Nephron progenitor cell (in vitro differentiated cells): ENCODE results near the gene GEN1.
A peak's percentile ranks its signal among the peaks of the same experiment; 100 is the strongest.

Source experiments
- DNase-seq: peaks from one replicate; pipeline ENCODE4 v3.0.0; 2021
- H3K27ac Mint-ChIP-seq: 2 replicates; pipeline ENCODE4 v1.8.0; 2021; ENCODE audit warnings: mild to moderate bottlenecking, moderate library complexity, mixed read lengths
- H3K27me3 Mint-ChIP-seq: 2 replicates; pipeline ENCODE4 v1.8.0; 2021; ENCODE audit warnings: mild to moderate bottlenecking, low read depth, mixed read lengths; ENCODE audit not compliant: poor library complexity
- H3K36me3 Mint-ChIP-seq: 2 replicates; pipeline ENCODE4 v1.8.0; 2021; ENCODE audit warnings: low read depth, mixed read lengths
- H3K4me1 Mint-ChIP-seq: 2 replicates; pipeline ENCODE4 v1.8.0; 2021; ENCODE audit warnings: mixed read lengths
- H3K4me3 Mint-ChIP-seq: 2 replicates; pipeline ENCODE4 v1.8.0; 2021; ENCODE audit warnings: mild to moderate bottlenecking, moderate library complexity, mixed read lengths
- H3K9me3 Mint-ChIP-seq: 2 replicates; pipeline ENCODE4 v1.8.0; 2021; ENCODE audit warnings: mild to moderate bottlenecking, moderate library complexity, mixed read lengths
- CTCF ChIP-seq: fragments of 200-600 bp; sonication (generic); IDR thresholded peaks from 2 replicates; pipeline ENCODE4 v1.5.0; 2021; ENCODE audit warnings: antibody characterized with exemption

Gene GEN1

GRCh38 chr2:17713291-17713690 lies 40.6 kb upstream of the GEN1 start:
- Mint-ChIP-seq H3K36me3 (peaks cover 46% of the 10 kb centered on the region), H3K4me3 (no peak overlapping the region), H3K9me3 (no peaks in the 10 kb centered on the region), H3K27ac (no peak overlapping the region), H3K27me3 (no peaks in the 10 kb centered on the region), H3K4me1 (no peaks in the 10 kb centered on the region)
- no peak for DNase-seq
- no peak for TF ChIP-seq CTCF

- H3K27ac Mint-ChIP-seq: no peak overlapping the region
- H3K27me3 Mint-ChIP-seq: no peaks in the 10 kb centered on the region
- no peak for TF ChIP-seq CTCF
- no peak overlapping the region for H3K4me3 Mint-ChIP-seq
- no peaks in the 10 kb centered on the region for H3K9me3 Mint-ChIP-seq
- H3K4me1 Mint-ChIP-seq: no peaks in the 10 kb centered on the region
- DNase-seq: no peak
- peaks cover 39% of the 10 kb centered on the region for H3K36me3 Mint-ChIP-seq
Observed at GRCh38 chr2:17717666-17718065, 36.3 kb upstream of the GEN1 start.

- H3K4me3 Mint-ChIP-seq: no peak overlapping the region
- peaks cover 28% of the 10 kb centered on the region for H3K36me3 Mint-ChIP-seq
- no peaks in the 10 kb centered on the region for H3K9me3 Mint-ChIP-seq
- DNase-seq: no peak
- H3K4me1 Mint-ChIP-seq: no peaks in the 10 kb centered on the region
- H3K27me3 Mint-ChIP-seq: no peaks in the 10 kb centered on the region
- peak overlapping the region; percentile 33 for H3K27ac Mint-ChIP-seq
- no peak for TF ChIP-seq CTCF
Observed at GRCh38 chr2:17718689-17719088, 35.2 kb upstream of the GEN1 start.

GRCh38 chr2:17719562-17720371 lies 34.2 kb upstream of the GEN1 start:
- H3K36me3 Mint-ChIP-seq: peaks cover 19% of the 10 kb centered on the region
- H3K4me3 Mint-ChIP-seq: no peak overlapping the region
- H3K27ac Mint-ChIP-seq: no peak overlapping the region
- H3K4me1 Mint-ChIP-seq: no peaks in the 10 kb centered on the region
- no peaks in the 10 kb centered on the region for H3K27me3 Mint-ChIP-seq
- DNase-seq: no peak
- no peaks in the 10 kb centered on the region for H3K9me3 Mint-ChIP-seq
- TF ChIP-seq CTCF: peak; percentile 85

- Mint-ChIP-seq H3K36me3 (peaks cover 45% of the 10 kb centered on the region), H3K27me3 (no peaks in the 10 kb centered on the region), H3K27ac (peak overlapping the region; percentile 57), H3K4me3 (no peak overlapping the region), H3K9me3 (no peaks in the 10 kb centered on the region), H3K4me1 (no peaks in the 10 kb centered on the region)
- no peak for DNase-seq
- TF ChIP-seq CTCF: no peak
Observed at GRCh38 chr2:17728210-17728609, 25.7 kb upstream of the GEN1 start.

GRCh38 chr2:17729880-17730279 lies 24.1 kb upstream of the GEN1 start:
- Mint-ChIP-seq H3K27ac (no peak overlapping the region), H3K4me1 (no peaks in the 10 kb centered on the region), H3K4me3 (no peak overlapping the region), H3K27me3 (no peaks in the 10 kb centered on the region), H3K36me3 (peaks cover 50% of the 10 kb centered on the region), H3K9me3 (no peaks in the 10 kb centered on the region)
- no peak for DNase-seq
- TF ChIP-seq CTCF: no peak
